HEK293 (cell line): ENCODE data around the gene HSD17B8.

ENCODE experiments used
- GLIS1 ChIP-seq: fragments of 450-650 bp; formaldehyde crosslinking; IDR thresholded peaks from 2 replicates; pipeline ENCODE4 v1.5.1; 2016; ENCODE audit warnings: missing biosample characterization, missing genetic modification characterization
- HOXA7 ChIP-seq: sonication (generic); formaldehyde crosslinking; IDR thresholded peaks from 2 replicates; pipeline ENCODE4 v1.8.1; 2022; ENCODE audit warnings: missing genetic modification reagents, borderline replicate concordance
- KLF8 ChIP-seq: fragments of 450-650 bp; formaldehyde crosslinking; IDR thresholded peaks from 2 replicates; pipeline ENCODE4 v1.5.1; 2016; ENCODE audit warnings: missing biosample characterization, missing genetic modification characterization
- ZFP3 ChIP-seq: fragments of 450-650 bp; formaldehyde crosslinking; IDR thresholded peaks from 2 replicates; pipeline ENCODE4 v1.5.1; 2016; ENCODE audit warnings: low read depth, missing biosample characterization, missing genetic modification characterization
- ZNF132 ChIP-seq: fragments of 450-650 bp; formaldehyde crosslinking; IDR thresholded peaks from 2 replicates; pipeline ENCODE4 v1.5.1; 2017; ENCODE audit warnings: missing biosample characterization, missing genetic modification characterization, borderline replicate concordance
- ZNF175 ChIP-seq: fragments of 450-650 bp; formaldehyde crosslinking; IDR thresholded peaks from 2 replicates; pipeline ENCODE4 v1.5.1; 2016; ENCODE audit warnings: missing biosample characterization, missing genetic modification characterization
- ZNF501 ChIP-seq: fragments of 450-650 bp; formaldehyde crosslinking; IDR thresholded peaks from 2 replicates; pipeline ENCODE4 v1.5.1; 2016; ENCODE audit warnings: missing biosample characterization, missing genetic modification characterization
- TF ChIP-seq, protein P1 (sequence below): fragments of 450-650 bp; formaldehyde crosslinking; IDR thresholded peaks from 2 replicates; pipeline ENCODE4 v1.5.1; 2016; ENCODE audit warnings: missing biosample characterization, missing genetic modification characterization
- TF ChIP-seq, protein P2 (sequence below): fragments of 450-650 bp; formaldehyde crosslinking; IDR thresholded peaks from 2 replicates; pipeline ENCODE4 v1.5.1; 2017; ENCODE audit warnings: missing biosample characterization, missing genetic modification characterization

- no peak for TF ChIP-seq KLF8 (tag by site-specific recombination)
- TF ChIP-seq ZNF501 (tag by site-specific recombination): no peak
- no peak for TF ChIP-seq ZFP3 (tag by site-specific recombination)
- TF ChIP-seq, protein P1, sequence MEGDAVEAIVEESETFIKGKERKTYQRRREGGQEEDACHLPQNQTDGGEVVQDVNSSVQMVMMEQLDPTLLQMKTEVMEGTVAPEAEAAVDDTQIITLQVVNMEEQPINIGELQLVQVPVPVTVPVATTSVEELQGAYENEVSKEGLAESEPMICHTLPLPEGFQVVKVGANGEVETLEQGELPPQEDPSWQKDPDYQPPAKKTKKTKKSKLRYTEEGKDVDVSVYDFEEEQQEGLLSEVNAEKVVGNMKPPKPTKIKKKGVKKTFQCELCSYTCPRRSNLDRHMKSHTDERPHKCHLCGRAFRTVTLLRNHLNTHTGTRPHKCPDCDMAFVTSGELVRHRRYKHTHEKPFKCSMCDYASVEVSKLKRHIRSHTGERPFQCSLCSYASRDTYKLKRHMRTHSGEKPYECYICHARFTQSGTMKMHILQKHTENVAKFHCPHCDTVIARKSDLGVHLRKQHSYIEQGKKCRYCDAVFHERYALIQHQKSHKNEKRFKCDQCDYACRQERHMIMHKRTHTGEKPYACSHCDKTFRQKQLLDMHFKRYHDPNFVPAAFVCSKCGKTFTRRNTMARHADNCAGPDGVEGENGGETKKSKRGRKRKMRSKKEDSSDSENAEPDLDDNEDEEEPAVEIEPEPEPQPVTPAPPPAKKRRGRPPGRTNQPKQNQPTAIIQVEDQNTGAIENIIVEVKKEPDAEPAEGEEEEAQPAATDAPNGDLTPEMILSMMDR (tag by site-specific recombination): no peak
- no peak for TF ChIP-seq HOXA7 (CRISPR knock-in tag)
- TF ChIP-seq GLIS1 (tag by site-specific recombination): no peak
- TF ChIP-seq ZNF175 (tag by site-specific recombination): no peak
- TF ChIP-seq ZNF132: no peak
- TF ChIP-seq, protein P2, sequence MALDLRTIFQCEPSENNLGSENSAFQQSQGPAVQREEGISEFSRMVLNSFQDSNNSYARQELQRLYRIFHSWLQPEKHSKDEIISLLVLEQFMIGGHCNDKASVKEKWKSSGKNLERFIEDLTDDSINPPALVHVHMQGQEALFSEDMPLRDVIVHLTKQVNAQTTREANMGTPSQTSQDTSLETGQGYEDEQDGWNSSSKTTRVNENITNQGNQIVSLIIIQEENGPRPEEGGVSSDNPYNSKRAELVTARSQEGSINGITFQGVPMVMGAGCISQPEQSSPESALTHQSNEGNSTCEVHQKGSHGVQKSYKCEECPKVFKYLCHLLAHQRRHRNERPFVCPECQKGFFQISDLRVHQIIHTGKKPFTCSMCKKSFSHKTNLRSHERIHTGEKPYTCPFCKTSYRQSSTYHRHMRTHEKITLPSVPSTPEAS (tag by site-specific recombination): no peak
Measured at GRCh38 chr6:33211136-33211535, 6.7 kb downstream of the HSD17B8 start.
